ENCODE results near the gene ZNF605.

DNA sequence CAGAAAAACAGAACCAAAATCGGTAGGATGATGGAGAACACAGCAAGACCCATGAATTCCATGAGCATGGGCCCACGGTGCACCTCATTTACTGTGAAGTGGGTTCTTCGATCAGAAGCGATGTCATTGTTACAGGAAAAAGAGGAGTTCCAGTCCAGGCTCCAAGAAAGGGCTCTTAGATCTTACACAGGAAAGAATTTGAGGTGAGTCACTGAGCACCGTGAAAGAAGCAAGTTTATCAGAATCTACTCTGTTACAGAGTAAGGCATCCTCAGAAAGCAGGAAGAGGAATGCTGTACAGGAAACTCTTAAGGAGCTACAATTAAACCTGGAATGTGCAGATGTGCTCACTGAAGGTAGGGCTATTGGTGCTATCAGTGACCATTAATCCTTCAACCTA, 57.1 kb downstream of the ZNF605 start:
- no peak for TF ChIP-seq REST (IDR thresholded peaks at IDR 0.05; ENCODE audit: insufficient read depth in 1 of 2, low read depth in 2 of 2, low read length in 1 of 2)
- TF ChIP-seq, protein P1, sequence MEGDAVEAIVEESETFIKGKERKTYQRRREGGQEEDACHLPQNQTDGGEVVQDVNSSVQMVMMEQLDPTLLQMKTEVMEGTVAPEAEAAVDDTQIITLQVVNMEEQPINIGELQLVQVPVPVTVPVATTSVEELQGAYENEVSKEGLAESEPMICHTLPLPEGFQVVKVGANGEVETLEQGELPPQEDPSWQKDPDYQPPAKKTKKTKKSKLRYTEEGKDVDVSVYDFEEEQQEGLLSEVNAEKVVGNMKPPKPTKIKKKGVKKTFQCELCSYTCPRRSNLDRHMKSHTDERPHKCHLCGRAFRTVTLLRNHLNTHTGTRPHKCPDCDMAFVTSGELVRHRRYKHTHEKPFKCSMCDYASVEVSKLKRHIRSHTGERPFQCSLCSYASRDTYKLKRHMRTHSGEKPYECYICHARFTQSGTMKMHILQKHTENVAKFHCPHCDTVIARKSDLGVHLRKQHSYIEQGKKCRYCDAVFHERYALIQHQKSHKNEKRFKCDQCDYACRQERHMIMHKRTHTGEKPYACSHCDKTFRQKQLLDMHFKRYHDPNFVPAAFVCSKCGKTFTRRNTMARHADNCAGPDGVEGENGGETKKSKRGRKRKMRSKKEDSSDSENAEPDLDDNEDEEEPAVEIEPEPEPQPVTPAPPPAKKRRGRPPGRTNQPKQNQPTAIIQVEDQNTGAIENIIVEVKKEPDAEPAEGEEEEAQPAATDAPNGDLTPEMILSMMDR (IDR thresholded peaks at IDR 0.05) = no peak
- TF ChIP-seq POLR2AphosphoS5 (IDR thresholded peaks at IDR 0.05; ENCODE audit: low read depth, low read length) = no peak

Measured in Panc1 (cell line).